Measurements from ENCODE around the gene RHCE.
"Not testable (repeated sequence)": the region's sequence is repeated elsewhere in the genome, so short reads cannot be mapped to it uniquely, and the experiment has no call there.

RHCE gene

GRCh38 chr1:25420715-25421114, at the start of gene RHCE:
Gene RHCE, minus strand, starts transcription at chr1:25420825. Its CDS starts 39 bp downstream, at chr1:25420786.
- DNase-seq (ENCODE audit: low read depth): not testable (repeated sequence)

- no peak for DNase-seq (ENCODE audit: low read depth)
Measured at GRCh38 chr1:25469177-25469576, 48.6 kb upstream of the RHCE start.

DNA sequence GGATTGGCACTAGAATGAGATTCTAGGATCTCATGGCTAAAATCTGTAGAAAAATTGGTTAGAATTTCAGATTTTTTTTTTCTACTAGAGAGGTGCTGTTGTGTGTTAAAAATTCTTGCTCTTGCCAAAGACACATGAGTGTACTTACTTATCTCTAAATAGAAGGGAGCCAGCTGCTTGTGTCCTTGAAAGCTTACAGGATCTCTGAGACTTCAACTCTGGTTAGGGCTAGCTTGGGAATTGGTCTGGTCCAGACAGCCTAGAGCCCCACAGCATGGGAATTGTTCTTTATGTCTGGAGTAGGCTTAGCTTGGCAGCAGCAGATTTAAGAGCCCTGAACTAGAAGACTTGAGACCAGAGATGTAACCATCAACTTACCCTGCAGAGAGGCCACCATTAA, 47.4 kb upstream of the RHCE start:
- no peak for DNase-seq (ENCODE audit: low read depth)

DNA sequence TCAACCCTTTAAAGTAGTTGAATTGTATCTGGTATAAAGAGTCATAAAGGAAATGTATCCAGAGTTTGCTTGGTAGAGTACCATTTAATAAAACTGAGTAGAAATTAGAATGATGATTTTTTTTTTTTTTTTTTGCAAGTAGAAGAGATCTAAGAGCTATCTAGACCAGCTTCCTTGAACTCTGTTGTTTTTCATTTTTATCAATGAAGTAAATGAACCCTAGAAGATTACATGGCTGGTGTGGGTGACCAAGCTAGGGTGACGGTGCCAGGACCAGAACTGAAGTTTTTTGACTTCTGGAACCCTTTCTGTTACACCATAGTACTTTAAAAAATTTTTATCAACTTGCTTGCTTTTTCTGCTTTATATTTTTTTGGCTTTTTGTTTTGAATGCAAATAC, 47.0 kb upstream of the RHCE start:
- DNase-seq (ENCODE audit: low read depth): no peak

GRCh38 chr1:25467193-25467592, 46.6 kb upstream of the RHCE start:
- DNase-seq (ENCODE audit: low read depth): no peak

DNA sequence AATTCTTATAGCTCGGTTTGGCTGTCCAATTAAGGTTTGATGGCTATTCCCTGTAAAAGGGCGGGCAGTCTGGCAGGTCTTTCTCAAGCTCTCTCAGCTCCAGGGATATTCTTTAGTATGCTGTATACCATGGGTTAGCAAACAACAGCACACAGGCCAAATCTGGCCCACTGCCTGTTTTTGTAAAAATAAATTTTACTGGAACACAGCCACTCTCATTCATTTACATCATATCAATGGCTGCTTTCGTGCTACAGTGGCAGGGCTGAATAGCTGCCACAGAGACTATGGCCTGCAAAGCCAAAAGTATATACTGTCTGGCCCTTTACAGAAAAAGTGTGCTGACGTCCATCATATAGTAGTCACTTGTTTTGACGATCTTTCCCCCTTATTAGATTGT, 42.1 kb upstream of the RHCE start:
- DNase-seq (ENCODE audit: low read depth): no peak

- no peak for DNase-seq (ENCODE audit: low read depth)
Measured at GRCh38 chr1:25461849-25462248, 41.2 kb upstream of the RHCE start.

DNA sequence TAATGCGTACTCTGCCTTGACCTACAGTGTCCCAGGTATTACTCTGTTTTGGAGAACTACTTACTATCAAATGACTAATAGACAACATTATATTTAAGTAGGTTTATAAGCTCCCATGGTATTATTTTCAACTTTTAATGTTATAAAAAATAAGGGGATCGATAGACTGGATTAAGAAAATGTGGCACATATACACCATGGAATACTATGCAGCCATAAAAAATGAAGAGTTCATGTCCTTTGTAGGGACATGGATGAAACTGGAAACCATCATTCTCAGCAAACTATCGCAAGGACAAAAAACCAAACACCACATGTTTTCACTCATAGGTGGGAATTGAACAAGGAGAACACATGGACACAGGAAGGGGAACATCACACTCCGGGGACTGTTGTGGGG, 40.2 kb upstream of the RHCE start:
- not testable (repeated sequence) for DNase-seq (ENCODE audit: low read depth)

DNA sequence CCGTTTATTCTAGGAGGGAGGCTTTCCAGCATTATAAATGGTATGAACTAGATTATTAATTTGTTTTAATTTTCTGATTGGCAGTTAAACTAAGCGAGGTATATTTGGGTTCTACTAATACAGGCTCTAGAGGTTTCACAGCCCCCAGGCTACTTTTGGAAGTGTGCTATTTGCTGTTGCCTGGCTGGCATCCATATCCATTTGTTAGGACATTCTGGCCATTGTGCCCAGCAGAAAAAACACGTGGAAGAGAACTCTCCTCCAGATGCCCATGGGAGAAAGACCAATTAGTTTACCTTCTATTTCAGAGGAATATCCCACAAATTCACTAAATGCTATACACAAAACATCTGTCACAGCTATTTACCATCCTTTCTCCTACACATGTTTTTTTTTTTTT, 39.4 kb upstream of the RHCE start:
- no peak for DNase-seq (ENCODE audit: low read depth)

- DNase-seq (ENCODE audit: low read depth): no peak
Measured at GRCh38 chr1:25458541-25459298, 38.1 kb upstream of the RHCE start.

DNA sequence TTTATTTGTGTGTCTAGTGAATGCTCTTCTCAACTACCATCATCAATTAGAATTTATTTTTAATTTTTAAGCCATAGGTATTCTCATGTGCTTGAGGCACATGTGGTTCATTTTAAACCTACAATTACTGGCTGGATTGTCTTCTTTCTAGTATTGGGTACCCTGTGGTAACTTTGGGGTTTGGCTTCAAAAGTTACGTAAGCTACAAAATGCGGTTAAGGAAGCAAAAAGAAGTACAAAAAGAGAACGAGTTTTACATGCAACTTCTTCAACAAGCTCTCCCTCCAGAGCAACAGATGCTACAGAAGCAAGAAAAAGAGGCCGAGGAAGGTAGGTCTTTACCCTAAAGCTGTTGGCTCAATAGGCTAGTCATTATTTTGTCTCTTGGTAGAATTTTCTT, 35.9 kb upstream of the RHCE start:
- no peak for DNase-seq (ENCODE audit: low read depth)

- DNase-seq (ENCODE audit: low read depth): no peak
Measured at GRCh38 chr1:25451908-25452307, 31.3 kb upstream of the RHCE start.

GRCh38 chr1:25450891-25451290, 30.3 kb upstream of the RHCE start:
- DNase-seq (ENCODE audit: low read depth): no peak

DNA sequence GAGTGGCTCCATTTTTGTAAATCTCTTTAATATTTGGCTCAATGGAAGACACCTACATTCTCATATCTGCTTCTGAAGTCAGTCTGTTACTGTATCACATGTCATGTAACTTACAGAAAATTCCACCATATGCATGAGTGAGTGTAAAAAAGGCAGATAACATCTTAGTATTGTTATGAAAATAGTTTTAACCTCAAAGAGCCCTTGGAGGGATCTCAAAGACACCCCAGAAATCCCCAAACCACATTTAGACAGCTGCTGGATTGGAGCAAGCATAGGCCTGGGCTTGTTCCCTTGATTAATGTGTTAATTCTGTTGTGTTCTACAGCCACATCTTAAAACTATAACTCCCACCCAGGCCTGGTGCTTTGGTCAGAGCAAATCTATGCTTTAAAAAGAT, 26.9 kb upstream of the RHCE start:
- DNase-seq (ENCODE audit: low read depth): no peak

DNA sequence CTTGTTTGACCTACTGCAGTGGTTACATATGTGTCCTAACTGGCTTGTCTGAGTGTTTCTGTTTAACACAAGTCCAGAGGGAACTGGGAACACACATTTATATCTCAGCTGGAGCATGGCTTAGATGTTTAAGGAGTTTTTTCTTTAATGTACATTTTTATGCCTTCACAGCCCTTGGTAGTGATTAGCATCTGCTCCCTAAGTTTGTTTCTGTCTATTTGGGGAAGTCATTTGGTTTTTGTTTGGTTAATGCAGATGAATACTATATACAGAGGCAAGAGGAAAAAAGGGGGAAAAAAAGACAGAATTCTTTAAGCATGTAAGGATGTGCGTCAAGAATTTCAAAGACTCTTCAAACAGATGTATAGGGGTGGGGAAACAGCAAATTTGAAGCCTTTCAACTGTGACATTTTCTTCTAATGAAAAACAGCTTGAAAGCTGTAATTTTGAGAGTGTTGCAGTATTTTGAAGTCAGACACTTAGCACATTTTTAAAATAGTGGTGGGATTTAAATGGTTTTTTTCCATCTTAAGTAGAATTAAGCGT, 25.4 kb upstream of the RHCE start:
- DNase-seq (ENCODE audit: low read depth): no peak

DNA sequence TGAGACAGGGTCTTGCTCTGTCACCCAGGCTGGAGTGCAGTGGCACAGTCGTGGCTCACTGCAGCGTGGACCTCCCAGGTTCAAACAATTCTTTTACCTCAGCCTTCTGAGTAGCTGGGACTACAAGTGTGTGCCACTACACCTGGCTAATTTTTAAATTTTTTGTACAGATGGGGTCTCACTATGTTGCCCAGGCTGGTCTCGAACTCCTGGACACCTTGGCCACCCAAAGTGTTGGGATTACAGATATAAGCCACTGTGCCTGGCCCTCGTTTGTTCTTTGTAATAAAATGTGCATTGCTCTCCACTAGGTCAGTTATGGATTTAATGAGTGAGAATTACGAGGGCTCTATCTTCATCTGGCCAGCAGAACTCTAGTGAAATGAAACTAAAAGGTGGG, 24.0 kb upstream of the RHCE start:
- not testable (repeated sequence) for DNase-seq (ENCODE audit: low read depth)

DNA sequence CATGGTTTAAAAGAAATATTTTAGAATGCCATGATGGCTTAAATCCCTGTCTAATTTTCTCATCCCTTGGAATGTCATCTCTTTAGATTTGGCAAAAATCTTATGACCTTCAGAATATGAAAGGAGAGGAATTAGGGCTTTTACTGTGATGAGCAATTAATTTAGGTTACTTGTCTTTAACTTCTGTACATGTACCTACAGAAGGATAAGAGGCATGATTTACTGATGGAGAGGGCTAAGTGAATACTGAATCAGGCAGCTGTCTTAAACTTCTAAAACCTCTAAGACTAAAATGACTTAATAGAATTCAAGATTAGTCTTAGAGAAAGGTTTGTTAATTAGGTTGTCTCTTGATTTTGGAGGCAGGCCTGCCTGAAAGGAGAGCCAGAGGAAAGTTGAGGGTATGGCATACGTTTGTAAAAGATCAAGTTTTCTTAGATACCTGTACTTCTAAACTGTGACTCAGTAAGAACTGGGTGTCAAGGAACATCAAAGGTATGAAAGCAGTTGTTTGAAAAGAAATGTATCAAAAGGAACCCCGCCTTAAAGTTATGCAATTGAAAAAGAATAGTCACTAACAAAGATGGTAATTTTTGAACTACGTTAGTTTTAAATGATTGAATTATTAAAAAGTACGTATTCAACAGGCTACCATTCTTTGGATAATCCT, 22.5 kb upstream of the RHCE start:
- no peak for DNase-seq (ENCODE audit: low read depth)

GRCh38 chr1:25442178-25442577, 21.6 kb upstream of the RHCE start:
- no peak for DNase-seq (ENCODE audit: low read depth)

DNA sequence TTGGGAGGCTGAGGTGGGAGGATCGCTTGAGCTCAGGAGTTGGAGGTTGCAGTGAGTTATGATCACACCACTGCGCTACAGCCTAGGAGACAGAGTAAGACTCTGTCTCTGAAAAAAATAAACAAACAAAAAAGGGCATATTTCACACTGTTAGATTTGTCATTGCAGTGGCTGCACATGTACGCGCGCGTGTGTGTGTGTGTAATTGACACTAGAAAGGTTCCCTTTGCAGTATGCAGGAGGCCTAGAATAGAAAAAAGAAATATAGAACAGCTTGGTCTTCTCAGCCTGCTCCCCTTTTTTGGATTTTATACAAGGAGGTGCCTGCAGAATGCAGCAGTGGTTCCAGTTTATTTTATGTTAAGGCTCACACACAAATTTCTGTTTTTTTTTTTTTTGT, 18.7 kb upstream of the RHCE start:
- no peak for DNase-seq (ENCODE audit: low read depth)

DNA sequence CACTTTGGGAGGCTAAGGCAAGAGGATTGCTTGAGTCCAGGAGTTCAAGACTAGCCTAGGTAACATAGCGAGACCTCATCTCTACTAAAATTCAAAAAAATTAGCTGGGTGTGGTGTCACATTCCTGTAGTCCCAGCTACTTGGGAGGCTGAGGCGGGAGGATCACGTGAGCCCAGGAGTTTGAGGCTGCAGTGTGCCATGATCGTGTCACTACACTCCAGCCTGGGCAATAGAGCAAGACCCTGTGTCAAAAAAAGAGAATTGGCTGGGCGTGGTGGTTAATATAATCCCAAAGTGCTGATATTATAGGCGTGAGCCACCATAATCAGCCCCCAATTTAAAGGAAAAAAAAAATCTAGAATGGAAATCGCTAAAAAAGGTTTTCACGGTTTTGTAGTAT, 17.0 kb upstream of the RHCE start:
- no peak for DNase-seq (ENCODE audit: low read depth)

DNA sequence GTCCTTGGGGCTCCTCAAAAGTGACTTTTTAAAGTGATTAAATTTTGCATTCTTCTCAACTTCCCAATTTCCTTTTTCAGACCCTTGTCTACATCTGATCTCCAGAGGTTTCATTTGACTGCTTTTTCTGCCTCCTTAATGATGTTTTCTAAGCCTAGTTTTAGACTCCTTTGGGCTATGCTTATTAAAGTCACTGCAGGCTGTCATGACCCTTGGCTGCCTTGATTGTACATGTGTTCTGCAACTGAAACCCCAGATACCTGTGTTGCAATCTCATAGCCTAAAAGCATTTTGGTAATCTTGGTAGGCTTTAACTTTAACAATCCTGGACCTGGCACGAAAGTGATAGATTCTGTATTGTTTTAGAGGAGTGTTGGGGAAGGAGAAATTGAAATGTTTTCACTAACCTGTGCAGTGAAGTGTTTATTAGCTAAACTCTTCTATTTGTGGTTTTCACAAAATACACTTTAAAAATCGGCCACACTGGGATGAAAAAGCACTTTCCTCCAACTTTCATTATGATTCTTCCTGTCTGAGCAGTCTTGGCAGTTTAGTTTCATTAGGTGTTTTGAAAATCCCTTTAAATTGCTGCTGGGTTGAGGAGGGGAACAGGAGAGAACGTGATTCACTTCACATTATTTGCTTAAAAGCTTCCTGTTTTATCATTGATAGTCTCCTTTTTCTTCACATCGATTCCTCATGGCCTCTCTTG, 14.9 kb upstream of the RHCE start:
- no peak for DNase-seq (ENCODE audit: low read depth)

- DNase-seq (ENCODE audit: low read depth): no peak
Measured at GRCh38 chr1:25433389-25434186, 13.0 kb upstream of the RHCE start.

All from activated T-helper 9 cell treated with anti-CD3 and anti-CD28 coated beads, Interleukin-2, amount 50 U/mL, for 16 hours (primary cell).